ENCODE results near the gene FRMD4A.
A peak's percentile ranks its signal among the peaks of the same experiment; 100 is the strongest.
"Not testable (repeated sequence)": the region's sequence is repeated elsewhere in the genome, so short reads cannot be mapped to it uniquely, and the experiment has no call there.

FRMD4A gene

DNA sequence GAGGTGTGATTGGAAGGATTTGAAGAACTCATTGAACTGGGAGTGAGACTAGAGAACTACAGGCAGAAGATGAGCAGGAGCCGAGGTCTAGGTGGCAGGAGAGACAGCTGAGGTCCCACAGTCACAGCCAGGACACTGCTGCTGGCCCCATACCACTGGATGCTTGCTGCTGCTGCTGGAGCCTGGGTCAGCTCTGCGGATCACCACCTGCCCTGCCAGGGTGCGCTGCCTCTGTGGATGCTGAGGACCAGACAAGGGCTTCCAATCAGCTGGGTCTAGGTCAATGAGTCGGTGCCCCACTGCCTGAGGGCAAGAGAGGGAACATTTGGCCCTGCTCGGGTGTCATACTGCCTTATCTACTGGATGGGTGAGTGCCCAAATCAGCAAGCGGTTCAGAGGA lies 94.4 kb downstream of the FRMD4A start:
- no peak for DNase-seq

GRCh38 chr10:14235566-14236195 lies 95.0 kb downstream of the FRMD4A start:
- DNase-seq = no peak

- DNase-seq = no peak
Measured at GRCh38 chr10:14233566-14233965, 97.2 kb downstream of the FRMD4A start.

- not testable (repeated sequence) for DNase-seq
Measured at GRCh38 chr10:14228798-14229197, 101.9 kb downstream of the FRMD4A start.

DNA sequence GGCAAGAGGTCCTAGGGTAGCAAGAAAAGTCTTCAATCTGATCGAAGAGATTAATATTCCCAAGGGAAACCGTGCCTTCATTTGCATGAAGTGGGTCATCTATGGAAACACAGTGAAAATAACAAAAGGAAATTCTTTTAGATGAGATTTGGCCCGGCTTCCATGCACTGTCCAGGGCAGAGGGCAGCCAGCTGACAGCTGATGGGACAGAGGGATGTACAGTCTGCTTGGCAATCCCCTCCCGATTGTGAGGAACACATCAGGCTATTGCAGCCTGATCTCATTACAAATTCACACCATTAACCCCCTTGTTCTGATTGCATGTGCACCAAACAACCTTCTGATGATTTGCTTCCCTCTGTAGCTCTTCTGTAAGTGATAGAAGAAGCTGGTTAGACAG lies 105.3 kb downstream of the FRMD4A start:
- no peak for DNase-seq

DNA sequence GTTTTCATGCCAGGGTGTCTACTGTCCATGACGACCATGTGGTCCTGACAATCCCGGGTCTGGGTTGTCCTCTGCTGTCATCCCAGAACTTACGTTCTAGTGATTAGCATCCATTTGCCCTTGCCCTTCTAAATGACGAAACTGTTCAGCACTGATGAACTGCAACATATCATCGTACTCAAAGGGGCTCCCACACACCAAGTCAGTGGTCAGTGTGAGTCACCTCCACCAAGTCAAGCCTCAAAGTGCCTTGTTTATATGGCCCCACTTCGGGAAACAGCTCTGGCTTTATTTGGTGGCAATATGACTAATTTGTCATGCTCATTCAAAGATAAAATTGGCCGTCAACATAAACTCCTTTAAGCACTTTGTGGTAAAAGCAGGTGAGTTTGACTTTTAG lies 110.7 kb downstream of the FRMD4A start:
- no peak for DNase-seq

- DNase-seq = no peak
Measured at GRCh38 chr10:14219411-14219810, 111.3 kb downstream of the FRMD4A start.

- DNase-seq = no peak
Measured at GRCh38 chr10:14215641-14216040, 115.1 kb downstream of the FRMD4A start.

- not testable (repeated sequence) for DNase-seq
Measured at GRCh38 chr10:14213703-14214102, 117.0 kb downstream of the FRMD4A start.

DNA sequence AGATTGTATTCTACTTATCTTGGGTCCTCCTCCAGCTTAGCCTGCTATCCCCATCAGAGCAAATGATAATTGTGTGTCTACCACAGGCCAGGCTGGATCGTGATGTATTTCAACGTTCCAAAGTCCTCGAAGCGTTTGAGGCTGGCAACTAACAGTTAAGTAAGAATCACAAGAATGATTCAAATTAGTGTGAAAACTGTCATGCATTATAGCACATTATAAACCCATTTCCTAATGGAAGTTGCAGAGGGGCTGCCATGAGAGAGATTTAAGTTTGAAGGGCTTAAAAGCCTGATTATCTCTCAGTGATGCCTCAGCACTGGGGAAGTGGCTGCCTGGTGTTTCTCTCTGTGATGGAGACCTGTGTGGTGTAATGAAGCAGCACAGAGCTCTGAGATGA lies 119.1 kb downstream of the FRMD4A start:
- no peak for DNase-seq

- no peak for DNase-seq
Measured at GRCh38 chr10:14208231-14208630, 122.5 kb downstream of the FRMD4A start.

DNA sequence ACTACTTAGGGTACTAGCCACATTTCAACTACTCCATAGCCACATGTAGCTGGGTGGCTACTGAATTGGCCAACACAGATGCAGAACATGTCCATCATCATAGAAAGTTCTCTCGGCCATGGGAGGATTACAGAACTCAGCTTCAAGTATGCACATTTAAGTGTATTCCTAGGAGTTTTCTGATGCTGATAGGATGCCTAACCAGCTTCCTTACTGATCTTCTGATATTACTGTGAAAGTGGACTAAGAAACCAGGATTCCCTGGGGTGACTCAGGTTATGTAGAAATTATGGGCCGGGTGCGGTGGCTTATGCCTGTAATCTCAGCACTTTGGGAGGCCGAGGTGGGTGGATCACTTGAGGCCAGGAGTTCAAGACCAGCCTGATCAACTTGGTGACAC lies 125.5 kb downstream of the FRMD4A start:
- DNase-seq = no peak

- no peak for DNase-seq
Measured at GRCh38 chr10:14200698-14201544, 129.8 kb downstream of the FRMD4A start.

- DNase-seq = not testable (repeated sequence)
Measured at GRCh38 chr10:14199098-14199497, 131.6 kb downstream of the FRMD4A start.

- no peak for DNase-seq
Measured at GRCh38 chr10:14198078-14198477, 132.6 kb downstream of the FRMD4A start.

GRCh38 chr10:14196113-14196512 lies 134.6 kb downstream of the FRMD4A start:
- DNase-seq = no peak

DNA sequence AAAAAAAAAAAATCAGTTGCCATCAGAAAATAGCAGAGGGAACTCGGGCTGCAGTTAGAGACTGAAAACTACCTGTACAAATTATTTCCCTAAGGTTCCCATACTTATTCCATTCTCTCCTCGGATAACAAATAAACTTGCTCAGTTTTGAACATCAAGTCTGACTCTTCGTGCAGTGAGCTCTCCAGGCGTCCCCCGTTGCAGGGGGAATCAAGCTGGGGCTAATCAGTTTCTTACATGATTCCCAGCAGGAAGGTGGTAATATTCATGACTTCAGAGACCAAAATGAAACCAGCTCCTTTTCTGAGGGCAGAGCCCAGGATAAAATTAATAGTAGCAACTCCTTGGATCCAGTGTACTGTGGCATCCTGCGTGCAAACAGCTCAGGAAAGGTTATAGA lies 135.3 kb downstream of the FRMD4A start:
- no peak for DNase-seq

DNA sequence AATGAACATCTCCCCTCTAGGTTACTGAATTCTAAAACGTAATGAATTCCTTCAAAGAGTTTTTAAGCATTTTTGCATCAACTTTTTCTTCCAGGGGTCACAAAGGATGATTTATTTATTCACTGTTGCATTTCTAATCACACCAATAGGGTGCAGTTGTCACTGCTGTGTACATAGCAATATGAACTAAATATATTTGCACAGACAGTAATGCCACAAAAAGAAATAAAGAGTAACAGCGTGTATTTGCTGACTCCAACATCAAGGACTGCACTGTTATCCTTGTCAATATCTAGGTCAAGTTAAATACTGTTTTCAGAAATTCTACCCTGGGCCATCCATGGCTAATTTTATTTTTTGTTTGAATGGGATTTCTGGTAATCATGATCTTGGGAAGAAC lies 138.0 kb downstream of the FRMD4A start:
- no peak for DNase-seq

GRCh38 chr10:14191871-14192270 lies 138.9 kb downstream of the FRMD4A start:
- no peak for DNase-seq

- DNase-seq = no peak
Measured at GRCh38 chr10:14191407-14191806, 139.3 kb downstream of the FRMD4A start.

DNA sequence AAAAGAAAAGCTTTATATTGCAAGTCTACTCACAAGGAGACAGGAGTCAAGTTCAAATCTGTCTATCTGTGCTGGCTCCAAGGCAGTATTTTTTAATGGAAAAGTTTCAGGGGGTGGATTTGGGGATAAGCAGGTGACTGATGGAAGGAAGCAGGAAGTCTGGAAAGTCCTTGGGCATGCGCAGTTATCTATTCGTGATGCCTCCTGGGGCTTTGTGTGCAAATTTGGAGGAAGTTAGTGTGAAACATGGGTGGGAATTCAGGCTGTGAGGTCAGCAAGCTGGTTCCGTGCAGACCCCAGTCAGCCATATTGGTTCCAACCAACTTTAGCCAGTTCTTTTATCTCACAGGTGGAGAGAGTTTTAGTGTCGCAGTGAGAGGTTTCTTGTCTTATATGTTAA lies 140.0 kb downstream of the FRMD4A start:
- DNase-seq = no peak

DNA sequence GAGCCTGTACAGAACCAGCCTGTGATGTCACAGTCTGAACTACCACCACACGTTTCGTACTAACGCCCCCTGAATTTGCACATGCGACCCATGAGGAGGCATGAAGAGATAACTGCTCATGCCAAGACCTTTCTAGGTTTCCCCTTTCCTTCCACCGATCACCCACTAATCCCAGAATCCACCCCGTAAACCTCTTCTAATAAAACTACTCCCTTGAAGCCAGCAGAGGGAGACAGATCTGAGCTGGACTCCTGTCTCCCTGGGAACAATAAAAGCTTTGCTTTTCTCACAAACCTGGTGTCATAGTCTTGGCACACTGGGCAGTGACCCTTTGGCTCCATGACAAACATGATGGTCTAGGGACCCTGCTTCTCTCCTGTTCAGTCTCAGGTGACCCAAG lies 144.5 kb downstream of the FRMD4A start:
- no peak for DNase-seq

DNA sequence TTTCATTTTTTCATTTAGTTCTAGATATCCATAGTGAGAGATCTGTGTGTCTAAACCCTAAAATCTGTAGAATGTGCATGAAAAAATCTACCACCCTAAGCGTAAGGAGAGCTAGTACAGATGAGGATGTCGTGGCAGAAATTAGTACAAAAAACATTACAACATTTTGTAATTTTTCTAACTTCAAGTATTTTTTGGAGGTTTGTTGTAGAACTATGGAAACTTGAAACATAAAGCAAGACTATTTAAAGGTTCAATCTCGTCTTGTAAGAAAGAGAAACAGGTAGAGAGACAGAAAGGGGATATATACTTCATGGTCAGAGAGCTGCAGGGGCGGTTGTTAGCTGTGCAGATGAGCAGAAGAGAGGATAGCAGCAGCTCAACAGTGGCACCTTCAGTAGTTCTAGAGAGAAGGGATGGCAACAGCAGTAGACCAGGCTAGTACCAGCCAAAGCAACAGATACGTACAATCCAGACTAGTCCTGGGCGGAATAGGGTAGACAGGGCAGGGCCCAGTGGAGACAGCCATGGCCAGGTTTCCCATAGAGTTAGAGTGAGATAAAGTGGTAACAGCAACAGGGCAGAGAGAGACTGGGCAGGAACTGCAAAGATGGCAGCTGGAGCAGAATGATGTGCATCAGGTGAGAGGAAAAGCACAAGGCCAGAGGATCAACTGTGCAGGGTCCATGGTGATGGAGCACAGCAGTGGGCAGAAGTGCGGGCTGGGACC lies 145.2 kb downstream of the FRMD4A start:
- DNase-seq = peak; percentile 16

DNA sequence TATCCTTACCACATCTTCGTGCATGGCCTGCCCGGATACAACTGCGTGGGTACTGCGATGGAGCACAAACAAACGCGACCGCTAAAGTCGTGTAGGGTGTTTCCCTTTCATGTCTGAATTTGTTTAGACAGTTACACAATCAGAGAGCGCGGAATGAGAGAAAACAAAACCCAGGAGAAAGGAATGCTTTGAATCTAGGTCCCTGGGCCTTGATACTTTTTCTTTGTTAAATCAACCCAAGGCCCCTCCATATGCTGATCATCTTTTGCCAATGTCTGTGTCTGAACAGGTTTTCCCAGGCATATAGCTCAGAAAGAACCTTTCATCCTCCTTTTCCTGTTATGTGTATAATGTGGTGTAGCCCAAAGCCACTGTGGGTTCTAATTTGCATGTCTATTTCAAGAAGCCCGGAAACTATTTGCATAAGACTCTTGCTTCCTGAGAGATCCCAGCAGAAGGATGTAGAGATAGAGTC lies 145.8 kb downstream of the FRMD4A start:
- DNase-seq = peak; percentile 34
